SK-N-SH (cell line): Measurements from ENCODE around the gene TMEM88. TPM values are rescaled to one million over a fixed set of nuclear protein-coding genes. Genes with fewer than 3 reads are reported as not detected.

Source experiments
- CTCF ChIA-PET: fragments of 300-600, 350-600 bp; formaldehyde crosslinking; extraction: SDS; loops from one replicate; lab custom pipeline; 2021; lab: Yijun Ruan, JAX
- POLR2A ChIA-PET: fragments of 350-600 bp; sonication (Branson Sonifier 250); formaldehyde crosslinking; extraction: SDS; loops from one replicate; lab custom pipeline; 2020; ENCODE audit warnings: antibody characterized with exemption, inconsistent platforms; lab: Yijun Ruan, JAX
- DNase-seq: peaks from one replicate; pipeline ENCODE4 v3.0.0; 2012
- H2AFZ ChIP-seq: fragments of 200-600 bp; sonication (generic); 2 replicates; pipeline ENCODE4 v1.8.1; 2016; ENCODE audit warnings: antibody characterized with exemption, mild to moderate bottlenecking, low read depth
- H3F3A ChIP-seq: fragments of 200-600 bp; sonication (generic); replicated peaks from 2 replicates; pipeline ENCODE3; 2016; ENCODE audit warnings: antibody characterized with exemption, mild to moderate bottlenecking; ENCODE audit not compliant: insufficient read depth
- H3K27ac ChIP-seq, 2 experiments: fragments of 200-500 bp in 1 of 2; fragments of 200-600 bp in 1 of 2; sonication (Bioruptor generic) in 1 of 2; sonication (generic), shearing (Covaris generic) in 1 of 2; 2 replicates each; pipeline versions ENCODE4 v1.5.1 to v1.6.1; 2014 to 2016; ENCODE audit warnings: low read depth in 2 of 2, inconsistent platforms in 1 of 2, low read length in 1 of 2, mild to moderate bottlenecking in 1 of 2, mixed read lengths in 1 of 2
- H3K27me3 ChIP-seq: fragments of 200-600 bp; sonication (generic), shearing (Covaris generic); 2 replicates; pipeline ENCODE4 v1.6.1; 2016; ENCODE audit warnings: mixed run types; ENCODE audit not compliant: insufficient read depth
- H3K36me3 ChIP-seq, 2 experiments: fragments of 200-500 bp in 1 of 2; fragments of 200-600 bp in 1 of 2; sonication (Bioruptor generic) in 1 of 2; sonication (generic) in 1 of 2; replicated peaks in 1 of 2; 2 replicates each; pipeline versions ENCODE3 to v1.5.1; 2014 to 2016; ENCODE audit warnings: low read length in 1 of 2, mild to moderate bottlenecking in 1 of 2; ENCODE audit not compliant: insufficient read depth in 2 of 2, control insufficient read depth in 1 of 2
- H3K4me1 ChIP-seq, 2 experiments: fragments of 200-500 bp in 1 of 2; fragments of 200-600 bp in 1 of 2; sonication (Bioruptor generic) in 1 of 2; sonication (generic), shearing (Covaris generic) in 1 of 2; 2 replicates each; pipeline versions ENCODE4 v1.5.1 to v1.6.1; 2014 to 2016; ENCODE audit warnings: low read depth in 1 of 2, low read length in 1 of 2, mixed run types in 1 of 2; ENCODE audit not compliant: insufficient read depth in 2 of 2, control insufficient read depth in 1 of 2
- H3K4me2 ChIP-seq: fragments of 200-600 bp; sonication (generic), shearing (Covaris generic); 2 replicates; pipeline ENCODE4 v1.6.1; 2017; ENCODE audit warnings: mixed run types
- H3K4me3 ChIP-seq, 2 experiments: fragments of 200-500 bp in 1 of 2; fragments of 200-600 bp in 1 of 2; sonication (Bioruptor generic) in 1 of 2; sonication (generic), shearing (Covaris generic) in 1 of 2; 2 replicates each; pipeline versions ENCODE4 v1.5.1 to v1.8.1; 2014 to 2016; ENCODE audit warnings: low read depth in 2 of 2, inconsistent platforms in 1 of 2, low read length in 1 of 2, mild to moderate bottlenecking in 1 of 2, mixed read lengths in 1 of 2, moderate library complexity in 1 of 2
- H3K79me2 ChIP-seq: fragments of 200-600 bp; sonication (generic); 2 replicates; pipeline ENCODE4 v1.8.1; 2017; ENCODE audit warnings: mild to moderate bottlenecking; ENCODE audit not compliant: insufficient read depth
- H3K9ac ChIP-seq: fragments of 200-600 bp; sonication (generic); 2 replicates; pipeline ENCODE4 v1.6.1; 2017; ENCODE audit warnings: mixed run types
- H3K9me2 ChIP-seq: fragments of 200-600 bp; sonication (generic); 2 replicates; pipeline ENCODE4 v1.6.1; 2017; ENCODE audit warnings: mixed run types
- H3K9me3 ChIP-seq: fragments of 200-600 bp; sonication (generic); 2 replicates; pipeline ENCODE4 v1.6.1; 2017; ENCODE audit warnings: mixed run types, mild to moderate bottlenecking, moderate library complexity
- H4K20me1 ChIP-seq: fragments of 200-600 bp; sonication (generic); 2 replicates; pipeline ENCODE4 v1.6.1; 2017; ENCODE audit warnings: mild to moderate bottlenecking, mixed run types; ENCODE audit not compliant: insufficient read depth
- CTCF ChIP-seq: fragments of 200-600 bp; sonication (generic); IDR thresholded peaks from 2 replicates; pipeline ENCODE4 v1.6.1; 2017; ENCODE audit warnings: antibody characterized with exemption, mild to moderate bottlenecking, moderate library complexity
- EZH2phosphoT487 ChIP-seq: fragments of 200-600 bp; sonication (generic); IDR thresholded peaks from 2 replicates; pipeline ENCODE4 v1.6.1; 2017; ENCODE audit warnings: low read depth, mixed run types, mild to moderate bottlenecking, antibody characterized with exemption, moderate library complexity, borderline replicate concordance
- FOXM1 ChIP-seq: IDR thresholded peaks from 2 replicates; pipeline ENCODE4 v1.4.0; 2012; ENCODE audit warnings: low read depth, mild to moderate bottlenecking
- MAX ChIP-seq: IDR thresholded peaks from 2 replicates; pipeline ENCODE4 v1.4.0; 2012; ENCODE audit warnings: low read depth
- MXI1 ChIP-seq: IDR thresholded peaks from 2 replicates; pipeline ENCODE4 v1.6.1; 2012; ENCODE audit warnings: mild to moderate bottlenecking, low read depth, low read length, improper control_type of control experiment
- PBX3 ChIP-seq: IDR thresholded peaks from 2 replicates; pipeline ENCODE4; 2012
- RCOR1 ChIP-seq: fragments of 150-350 bp; IDR thresholded peaks from 2 replicates; pipeline ENCODE4 v1.6.1; 2017; ENCODE audit warnings: antibody characterized with exemption, low read length
- SIN3A ChIP-seq: IDR thresholded peaks from 2 replicates; pipeline ENCODE4 v1.6.1; 2012; ENCODE audit warnings: low read depth, mild to moderate bottlenecking, low read length, moderate library complexity, borderline replicate concordance
- ZBTB33 ChIP-seq: IDR thresholded peaks from 2 replicates; pipeline ENCODE4 v1.4.0; 2012; ENCODE audit warnings: low read depth, borderline replicate concordance
- WGBS: methylation state at CpG from one replicate; pipeline ENCODE4 v1.1.6; 2017; ENCODE audit warnings: low lambda C conversion rate; 5-methylcytosine and 5-hydroxymethylcytosine counted together
- polyA plus RNA-seq, 3 experiments: library from polyadenylated mRNA; depleted of rRNA; stranded (reverse); fragments of >200 nt; gene quantifications; 2 replicates each; pipeline ENCODE4 v1.2.3, GENCODE V29; 2012

TMEM88 gene
- polyA plus RNA-seq, 1 of the 3 experiments (the other 2 are of a cell fraction), result 1.2 TPM

- peak within 1 kb of the TSS; percentile 92 for H3K9ac ChIP-seq
- no peaks in the 10 kb centered on the region for H3K9me2 ChIP-seq
- H3K27me3 ChIP-seq, result peaks cover 7% of the 10 kb centered on the region
- peak within 1 kb of the TSS; percentile 94 for H2AFZ ChIP-seq
- ChIA-PET CTCF (interaction anchor here (0.7 to 6.5 kb wide), 27 partner anchors 10 to 245 kb away, joined by 3 to 79 read pairs (median 4); partner anchors contain the start of genes CHD3, CYB5D1, DNAH2 and NAA38), POLR2A (interaction anchor here (0.9 to 3.2 kb wide), 7 partner anchors 9 to 147 kb away, joined by 4 to 19 read pairs (median 5); partner anchors contain the start of genes CYB5D1, NAA38 and TP53)
- H3K4me1 ChIP-seq, result peaks cover 9 to 14% of the 10 kb centered on the region in 2 experiments; a peak in 3 of 4 replicates
- no peaks in the 10 kb centered on the region for H3K9me3 ChIP-seq
- peaks cover 20% of the 10 kb centered on the region for H3F3A ChIP-seq
- H3K79me2 ChIP-seq, result peaks cover 21% of the 10 kb centered on the region
- H3K27ac ChIP-seq, result peak within 1 kb of the TSS; percentile 96 to 99
- DNase-seq, result peak; percentile 89
- H4K20me1 ChIP-seq, result peaks cover 6% of the 10 kb centered on the region; the same call in 1 of the 2 replicates
- H3K36me3 ChIP-seq, result no peaks in the 10 kb centered on the region
- H3K4me2 ChIP-seq, result peak within 1 kb of the TSS; percentile 99
- TF ChIP-seq CTCF (no peak), ZBTB33 (no peak), RCOR1 (no peak), SIN3A (peak; percentile 15; the same call in 1 of the 2 replicates), EZH2phosphoT487 (no peak), FOXM1 (no peak)
- peak within 1 kb of the TSS; percentile 76 to 90 for H3K4me3 ChIP-seq
- 1% methylated on average over 31 of the region's 49 CpGs for WGBS
These were observed 20.9 kb upstream of the TMEM88 start, which contains the start of gene KDM6B for GRCh38 chr17:7833795-7834541. KDM6B (plus strand) TSS chr17:7834217; CDS start chr17:7845555, 11,338 bp downstream.

GRCh38 chr17:7834542-7834956 is 20.3 kb upstream of the TMEM88 start:
- Histone ChIP-seq H3K9me3 (no peaks in the 10 kb centered on the region), H3K4me1 (peaks cover 15 to 20% of the 10 kb centered on the region in 2 experiments), H3K79me2 (peaks cover 26% of the 10 kb centered on the region), H3K9ac (peak overlapping the region; percentile 92), H3F3A (peaks cover 20% of the 10 kb centered on the region), H4K20me1 (peaks cover 11% of the 10 kb centered on the region), H3K9me2 (no peaks in the 10 kb centered on the region), H3K27me3 (peaks cover 7% of the 10 kb centered on the region; the same call in 1 of the 2 replicates), H2AFZ (peak overlapping the region; percentile 94; the same call in 1 of the 2 replicates), H3K27ac (peak overlapping the region; percentile 96 to 99), H3K36me3 (no peaks in the 10 kb centered on the region), H3K4me2 (peak overlapping the region; percentile 99), H3K4me3 (peak overlapping the region; percentile 76 to 90)
- 3% methylated on average over 18 of the region's 20 CpGs for WGBS
- CTCF ChIA-PET, result interaction anchor here (0.7 to 6.5 kb wide), 27 partner anchors 10 to 245 kb away, joined by 3 to 79 read pairs (median 4); partner anchors contain the start of genes CHD3, CYB5D1, DNAH2 and NAA38
- TF ChIP-seq PBX3 (no peak), MXI1 (no peak), MAX (no peak), SIN3A (no peak)
- POLR2A ChIA-PET, result interaction anchor here (0.9 to 3.2 kb wide), 5 partner anchors 10 to 285 kb away, joined by 3 to 19 read pairs (median 6); partner anchors contain the start of genes CHD3, CYB5D1, NAA38 and TNFSF12
- peak; percentile 58 for DNase-seq
